Peyer's patch (tissue), 4 donors: ENCODE measurements around the gene F2RL1. TPM values are rescaled to one million over a fixed set of nuclear protein-coding genes. Genes with fewer than 3 reads are reported as not detected.

Source experiments
- DNase-seq, 3 donors: peaks; one replicate each; pipeline ENCODE4 v3.0.0-alpha.2; 2017 to 2019
- H3K27ac ChIP-seq, 4 donors: fragments of 200-600 bp; sonication (generic); one replicate each; pipeline ENCODE4 v1.5.1; 2016 to 2019
- H3K27me3 ChIP-seq, 2 donors: fragments of 200-600 bp; sonication (generic); one replicate each; pipeline ENCODE4 v1.5.1; 2019
- H3K36me3 ChIP-seq, 3 donors: fragments of 200-600 bp; sonication (generic); one replicate each; pipeline ENCODE4 v1.5.1; 2016 to 2019
- H3K4me1 ChIP-seq, 4 donors: fragments of 200-600 bp; sonication (generic); one replicate each; pipeline ENCODE4 v1.5.1; 2016 to 2019
- H3K4me3 ChIP-seq, 4 donors: fragments of 200-600 bp; sonication (generic); 1 replicate in 3 of 4; 2 replicates in 1 of 4; pipeline ENCODE4 v1.5.1; 2016 to 2019; ENCODE audit warnings: mild to moderate bottlenecking in 1 of 4
- H3K9me3 ChIP-seq, 4 donors: fragments of 200-600 bp; sonication (generic); one replicate each; pipeline ENCODE4 v1.5.1; 2016 to 2019; ENCODE audit warnings: mild to moderate bottlenecking in 1 of 4
- POLR2A ChIP-seq, 2 donors: fragments of 450-650 bp; IDR thresholded peaks; one replicate each; pipeline ENCODE4 v1.5.1; 2017; ENCODE audit warnings: antibody characterized with exemption in 2 of 2, mild to moderate bottlenecking in 2 of 2, moderate library complexity in 2 of 2
- total RNA-seq, 4 donors: library from RNA; depleted of rRNA; stranded (reverse); fragments of >200 nt; gene quantifications; one replicate each; pipeline ENCODE4 v1.1.0, GENCODE V29; 2016
- TF ChIP-seq, protein P1 (sequence below), 6 experiments: fragments of 450-650 bp in 4 of 6; fragments of 200-600 bp in 2 of 6; sonication (generic) in 1 of 6; IDR thresholded peaks; one replicate each; pipeline ENCODE4 v1.5.1; 2017 to 2019; ENCODE audit warnings: antibody characterized with exemption in 6 of 6, mild to moderate bottlenecking in 3 of 6, moderate library complexity in 1 of 6

Gene F2RL1
- total RNA-seq, 4 donors from 2014 or later = 9.9 to 146 (median 88.2) TPM

DNA sequence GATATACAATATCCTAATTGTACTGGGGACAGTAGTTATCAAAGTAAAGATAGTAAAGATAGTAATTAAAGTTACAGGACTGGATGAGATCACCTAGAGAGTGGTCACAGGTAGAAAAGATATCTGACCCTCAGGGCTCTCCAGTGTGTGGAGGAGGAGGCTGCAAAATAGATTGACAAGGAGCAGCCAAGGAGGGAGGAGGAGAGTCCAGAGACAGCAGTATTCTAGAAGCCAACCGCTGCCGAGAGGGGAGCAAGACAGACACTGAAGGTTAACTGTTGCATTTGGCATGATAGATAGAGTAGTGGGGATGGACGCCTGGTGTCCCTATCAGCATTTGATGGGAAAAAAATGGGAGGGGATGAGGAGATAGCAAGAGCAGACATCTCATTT is 17.0 kb upstream of the F2RL1 start:
- H3K4me3 ChIP-seq = no peak overlapping the region
- no peaks in the 10 kb centered on the region for H3K27me3 ChIP-seq
- no peak for TF ChIP-seq POLR2A (IDR thresholded peaks at IDR 0.05)
- TF ChIP-seq, protein P1, sequence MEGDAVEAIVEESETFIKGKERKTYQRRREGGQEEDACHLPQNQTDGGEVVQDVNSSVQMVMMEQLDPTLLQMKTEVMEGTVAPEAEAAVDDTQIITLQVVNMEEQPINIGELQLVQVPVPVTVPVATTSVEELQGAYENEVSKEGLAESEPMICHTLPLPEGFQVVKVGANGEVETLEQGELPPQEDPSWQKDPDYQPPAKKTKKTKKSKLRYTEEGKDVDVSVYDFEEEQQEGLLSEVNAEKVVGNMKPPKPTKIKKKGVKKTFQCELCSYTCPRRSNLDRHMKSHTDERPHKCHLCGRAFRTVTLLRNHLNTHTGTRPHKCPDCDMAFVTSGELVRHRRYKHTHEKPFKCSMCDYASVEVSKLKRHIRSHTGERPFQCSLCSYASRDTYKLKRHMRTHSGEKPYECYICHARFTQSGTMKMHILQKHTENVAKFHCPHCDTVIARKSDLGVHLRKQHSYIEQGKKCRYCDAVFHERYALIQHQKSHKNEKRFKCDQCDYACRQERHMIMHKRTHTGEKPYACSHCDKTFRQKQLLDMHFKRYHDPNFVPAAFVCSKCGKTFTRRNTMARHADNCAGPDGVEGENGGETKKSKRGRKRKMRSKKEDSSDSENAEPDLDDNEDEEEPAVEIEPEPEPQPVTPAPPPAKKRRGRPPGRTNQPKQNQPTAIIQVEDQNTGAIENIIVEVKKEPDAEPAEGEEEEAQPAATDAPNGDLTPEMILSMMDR (IDR thresholded peaks at IDR 0.05) = no peak
- no peak for DNase-seq
- no peak overlapping the region for H3K27ac ChIP-seq
- no peaks in the 10 kb centered on the region for H3K9me3 ChIP-seq
- H3K36me3 ChIP-seq = no peaks in the 10 kb centered on the region
- no peaks in the 10 kb centered on the region for H3K4me1 ChIP-seq

DNA sequence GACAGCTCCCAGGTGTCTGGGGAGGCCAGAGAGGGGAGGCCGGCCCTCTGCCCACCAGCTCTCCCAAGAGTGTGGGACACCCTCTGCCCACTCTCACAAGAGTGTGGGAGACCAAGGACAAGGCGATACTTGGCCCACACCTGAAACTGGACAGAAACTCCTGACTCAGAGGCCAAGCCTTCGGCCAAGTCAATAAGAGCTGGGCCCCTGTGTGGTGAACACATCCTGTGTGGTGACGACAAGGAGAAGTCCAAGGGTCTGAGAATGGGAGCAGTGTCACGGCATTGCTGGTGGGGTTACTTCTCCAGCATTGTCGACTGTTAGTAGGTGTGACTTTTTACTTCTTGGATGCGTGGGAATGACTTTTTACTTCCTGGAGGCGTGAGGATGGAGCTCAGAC is 14.6 kb upstream of the F2RL1 start:
- H3K36me3 ChIP-seq = no peaks in the 10 kb centered on the region
- no peak overlapping the region for H3K27ac ChIP-seq
- H3K4me1 ChIP-seq = no peaks in the 10 kb centered on the region
- H3K9me3 ChIP-seq = no peaks in the 10 kb centered on the region
- no peak overlapping the region for H3K4me3 ChIP-seq
- no peak for TF ChIP-seq POLR2A (IDR thresholded peaks at IDR 0.05)
- TF ChIP-seq, protein P1 (IDR thresholded peaks at IDR 0.05) = no peak
- no peaks in the 10 kb centered on the region for H3K27me3 ChIP-seq
- DNase-seq = no peak

DNA sequence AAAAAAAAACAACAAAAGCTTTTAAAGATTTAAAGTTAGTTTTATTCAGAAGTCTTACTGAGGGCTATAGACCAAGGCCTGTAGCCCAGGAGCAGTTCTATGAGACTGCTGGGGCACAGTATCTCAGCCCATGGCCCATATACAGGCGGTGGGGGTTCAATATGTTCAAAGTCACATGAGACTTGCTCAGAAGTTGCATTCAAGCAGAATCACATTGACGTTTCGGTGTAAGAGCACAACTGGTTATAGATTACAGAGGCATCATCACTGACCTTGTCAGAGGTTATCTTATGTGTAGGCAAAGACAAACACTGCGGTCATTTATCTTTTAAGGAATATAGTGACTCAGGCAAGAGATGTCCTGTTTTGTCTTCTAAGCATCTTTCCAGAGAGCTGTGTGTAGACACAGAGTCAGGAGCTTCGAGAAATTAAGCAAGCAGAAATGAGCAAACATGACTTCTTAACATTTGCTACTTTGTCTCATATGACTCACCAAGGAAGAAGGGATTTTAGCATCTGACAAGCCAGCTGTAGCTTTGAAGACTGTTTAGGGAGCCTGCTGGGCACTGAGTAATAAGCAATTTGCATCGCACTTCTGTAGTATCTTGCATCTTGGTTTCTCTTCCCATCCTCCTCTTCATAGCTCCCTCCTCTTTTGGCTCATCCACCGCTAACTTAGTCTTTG is 12.9 kb upstream of the F2RL1 start:
- no peaks in the 10 kb centered on the region for H3K27me3 ChIP-seq
- H3K9me3 ChIP-seq = no peaks in the 10 kb centered on the region
- TF ChIP-seq, protein P1 (IDR thresholded peaks at IDR 0.05) = no peak
- TF ChIP-seq POLR2A (IDR thresholded peaks at IDR 0.05) = no peak
- H3K27ac ChIP-seq = no peak overlapping the region
- H3K36me3 ChIP-seq = no peaks in the 10 kb centered on the region
- no peak overlapping the region for H3K4me3 ChIP-seq
- H3K4me1 ChIP-seq = no peaks in the 10 kb centered on the region
- DNase-seq = no peak

DNA sequence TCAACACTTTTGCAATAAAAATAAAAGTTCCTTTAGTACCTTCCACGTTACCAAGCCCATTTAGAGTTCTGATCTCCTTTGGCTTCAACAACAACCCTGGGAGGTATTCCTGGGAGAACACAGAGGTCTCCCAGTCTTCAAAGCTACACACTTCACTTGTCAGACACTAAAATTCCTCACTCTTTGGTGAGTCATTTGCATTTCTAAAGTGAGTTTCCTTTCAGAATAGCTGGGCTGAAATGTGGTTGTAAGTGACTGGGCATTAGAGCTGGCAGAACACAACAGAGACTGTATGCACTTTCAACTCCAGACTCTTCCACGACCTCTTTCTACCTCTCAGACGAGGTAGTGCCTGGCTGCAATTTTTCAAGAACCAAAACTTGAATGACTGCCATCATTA is 11.5 kb upstream of the F2RL1 start:
- DNase-seq = no peak
- no peaks in the 10 kb centered on the region for H3K27me3 ChIP-seq
- no peaks in the 10 kb centered on the region for H3K36me3 ChIP-seq
- H3K27ac ChIP-seq = no peak overlapping the region
- no peak overlapping the region for H3K4me3 ChIP-seq
- TF ChIP-seq POLR2A (IDR thresholded peaks at IDR 0.05) = no peak
- TF ChIP-seq, protein P1 (IDR thresholded peaks at IDR 0.05) = no peak
- H3K9me3 ChIP-seq = no peaks in the 10 kb centered on the region
- H3K4me1 ChIP-seq = no peaks in the 10 kb centered on the region

DNA sequence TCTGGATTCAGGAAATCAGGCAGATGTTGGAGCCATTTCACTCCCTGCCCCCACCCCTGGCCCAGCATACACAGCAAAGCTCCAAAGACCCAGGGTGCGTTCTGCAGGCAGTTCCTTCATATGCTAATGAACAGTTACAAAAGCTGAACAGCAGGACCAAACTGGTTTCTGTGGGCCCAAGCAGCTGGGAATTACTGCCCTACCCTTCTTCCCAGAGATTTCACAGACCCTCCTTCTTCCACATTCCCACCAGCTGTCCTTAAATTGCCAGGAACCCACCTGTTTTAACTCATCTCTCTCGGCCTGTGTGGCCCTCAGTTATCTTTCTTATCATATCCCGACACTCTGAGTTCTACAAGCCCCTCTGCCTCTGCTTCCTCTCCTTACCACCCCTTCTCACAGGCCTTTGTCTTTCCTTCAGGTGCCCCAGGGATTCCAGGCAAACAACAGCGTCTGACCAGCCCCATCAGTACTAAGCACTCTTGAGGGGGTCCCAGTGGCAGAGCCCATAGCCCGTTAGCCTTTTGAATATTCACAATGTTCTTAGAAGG is 10.6 kb upstream of the F2RL1 start:
- DNase-seq = no peak
- Histone ChIP-seq H3K9me3 (no peaks in the 10 kb centered on the region), H3K27ac (no peak overlapping the region), H3K27me3 (no peaks in the 10 kb centered on the region), H3K36me3 (no peaks in the 10 kb centered on the region), H3K4me3 (no peak overlapping the region), H3K4me1 (no peaks in the 10 kb centered on the region)
- TF ChIP-seq, protein P1 (IDR thresholded peaks at IDR 0.05) = no peak
- no peak for TF ChIP-seq POLR2A (IDR thresholded peaks at IDR 0.05)
